MM.1S (cell line): ENCODE results near the gene NUAK1.

Source experiments
- DNase-seq: peaks from one replicate; pipeline ENCODE4 v3.0.0-alpha.2; 2015
- H2AFZ ChIP-seq: fragments of 300-600 bp; sonication (generic); 2 replicates; pipeline ENCODE4 v1.6.0; 2016; ENCODE audit warnings: antibody characterized with exemption, low read length
- H3F3A ChIP-seq: fragments of 300-600 bp; sonication (generic); 2 replicates; pipeline ENCODE4 v1.6.1; 2016; ENCODE audit warnings: mild to moderate bottlenecking, antibody characterized with exemption, low read length, moderate library complexity, mixed read lengths; ENCODE audit not compliant: insufficient read depth
- H3K27ac ChIP-seq: fragments of 300-600 bp; sonication (generic); 2 replicates; pipeline ENCODE4 v1.5.1; 2016; ENCODE audit warnings: mild to moderate bottlenecking, low read length
- H3K27me3 ChIP-seq: fragments of 300-600 bp; sonication (generic); replicated peaks from 2 replicates; pipeline ENCODE4 v1.6.0; 2016; ENCODE audit warnings: low read length; ENCODE audit not compliant: insufficient read depth
- H3K36me3 ChIP-seq: fragments of 300-600 bp; sonication (generic); replicated peaks from 2 replicates; pipeline ENCODE4 v1.6.1; 2016; ENCODE audit warnings: mild to moderate bottlenecking, low read length, mixed read lengths; ENCODE audit not compliant: insufficient read depth
- H3K4me1 ChIP-seq: fragments of 300-600 bp; sonication (generic); 2 replicates; pipeline ENCODE4 v1.6.1; 2016; ENCODE audit warnings: low read length, mixed read lengths
- H3K4me2 ChIP-seq: fragments of 300-600 bp; sonication (generic); 2 replicates; pipeline ENCODE4 v1.6.0; 2016; ENCODE audit warnings: low read depth, low read length
- H3K4me3 ChIP-seq: fragments of 300-600 bp; sonication (generic); 2 replicates; pipeline ENCODE4 v1.5.1; 2016; ENCODE audit warnings: low read length, mixed read lengths
- H3K79me2 ChIP-seq: fragments of 300-600 bp; sonication (generic); 2 replicates; pipeline ENCODE4 v1.6.1; 2016; ENCODE audit warnings: mixed run types, low read length, mixed read lengths
- H3K9ac ChIP-seq: fragments of 300-600 bp; sonication (generic); 2 replicates; pipeline ENCODE4 v1.6.1; 2016; ENCODE audit warnings: low read length, mixed read lengths
- H3K9me2 ChIP-seq: fragments of 300-600 bp; sonication (generic); replicated peaks from 2 replicates; pipeline ENCODE4 v1.6.1; 2016; ENCODE audit warnings: mild to moderate bottlenecking, low read length, mixed read lengths; ENCODE audit not compliant: insufficient read depth
- H3K9me3 ChIP-seq: fragments of 300-600 bp; sonication (generic); replicated peaks from 2 replicates; pipeline ENCODE4 v1.6.1; 2016; ENCODE audit warnings: mild to moderate bottlenecking, low read length, mixed read lengths; ENCODE audit not compliant: insufficient read depth
- H4K20me1 ChIP-seq: fragments of 300-600 bp; sonication (generic); 2 replicates; pipeline ENCODE4 v1.6.1; 2016; ENCODE audit warnings: mild to moderate bottlenecking, low read length, moderate library complexity, mixed read lengths; ENCODE audit not compliant: insufficient read depth
- CTCF ChIP-seq: fragments of 300-600 bp; sonication (generic); IDR thresholded peaks from 2 replicates; pipeline ENCODE4 v1.5.1; 2016; ENCODE audit warnings: antibody characterized with exemption, low read length, mixed read lengths
- EZH2 ChIP-seq: fragments of 300-600 bp; sonication (generic); optimal IDR thresholded peaks from 2 replicates; pipeline ENCODE3; 2017; ENCODE audit warnings: low read depth, mild to moderate bottlenecking, antibody characterized with exemption, low read length, mixed read lengths
- EZH2phosphoT487 ChIP-seq: fragments of 300-600 bp; sonication (generic); IDR thresholded peaks from 2 replicates; pipeline ENCODE4 v1.6.1; 2018; ENCODE audit warnings: antibody characterized with exemption, low read length

Gene NUAK1

DNA sequence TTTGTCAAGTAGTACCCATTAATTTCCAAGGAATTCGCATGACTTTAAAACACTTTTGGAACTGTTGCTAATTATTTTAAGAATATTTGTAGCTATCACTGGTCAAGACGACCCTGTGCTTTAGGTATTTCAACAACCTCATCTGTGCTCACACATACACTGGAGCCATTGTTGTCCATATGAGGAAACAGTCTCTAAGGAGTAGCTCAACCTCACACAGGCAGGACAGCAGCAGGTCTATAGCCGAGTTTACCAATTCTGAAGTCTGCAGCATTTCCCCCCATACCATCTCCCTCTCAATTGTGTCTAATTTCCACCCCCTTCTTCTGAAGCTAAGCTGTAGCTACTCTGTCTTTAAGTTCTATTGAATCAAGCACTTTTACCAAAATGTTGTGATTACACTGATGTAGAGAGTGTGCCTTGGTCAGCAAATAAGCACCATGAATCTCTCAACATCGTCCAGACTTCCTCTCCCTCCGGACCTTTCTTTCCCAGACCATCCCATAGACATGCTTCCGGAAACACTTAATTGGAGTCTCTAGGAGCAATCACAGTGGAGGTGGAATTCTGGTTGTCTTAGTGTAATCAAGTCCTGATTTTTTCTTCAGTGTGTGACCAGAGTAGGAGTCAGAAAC, 48.5 kb upstream of the NUAK1 start:
- H3K4me3 ChIP-seq = no peak overlapping the region
- no peaks in the 10 kb centered on the region for H4K20me1 ChIP-seq
- no peaks in the 10 kb centered on the region for H3K9me3 ChIP-seq
- no peak for DNase-seq
- no peaks in the 10 kb centered on the region for H3K36me3 ChIP-seq
- H3K27me3 ChIP-seq = no peaks in the 10 kb centered on the region
- no peaks in the 10 kb centered on the region for H3K4me1 ChIP-seq
- no peaks in the 10 kb centered on the region for H3F3A ChIP-seq
- H3K27ac ChIP-seq = no peak overlapping the region
- H3K9me2 ChIP-seq = no peaks in the 10 kb centered on the region
- H3K9ac ChIP-seq = no peak overlapping the region
- no peak overlapping the region for H3K4me2 ChIP-seq
- no peaks in the 10 kb centered on the region for H3K79me2 ChIP-seq
- H2AFZ ChIP-seq = no peak overlapping the region
- no peak for TF ChIP-seq EZH2phosphoT487
- TF ChIP-seq EZH2 = no peak
- no peak for TF ChIP-seq CTCF

DNA sequence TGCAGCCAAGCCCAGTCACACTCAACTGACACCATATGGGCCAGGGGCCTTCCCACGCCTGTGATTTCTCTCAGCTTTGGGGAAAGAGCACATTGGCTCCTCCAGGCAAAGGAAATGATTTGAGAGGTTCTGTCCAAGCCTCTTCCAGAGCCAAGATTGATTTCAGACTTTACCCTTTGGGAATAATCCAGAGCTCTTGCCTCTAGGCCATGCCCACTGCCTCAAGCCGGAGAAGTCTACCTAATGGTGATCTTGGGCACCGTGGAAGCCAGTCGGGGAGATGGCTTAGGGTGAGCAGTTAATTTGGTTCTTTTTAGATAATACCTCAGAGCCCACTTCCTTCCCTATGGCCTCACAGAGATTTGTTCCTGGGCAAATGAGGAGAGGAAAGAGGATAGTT, 45.0 kb upstream of the NUAK1 start:
- DNase-seq = no peak
- H3K9ac ChIP-seq = no peak overlapping the region

DNA sequence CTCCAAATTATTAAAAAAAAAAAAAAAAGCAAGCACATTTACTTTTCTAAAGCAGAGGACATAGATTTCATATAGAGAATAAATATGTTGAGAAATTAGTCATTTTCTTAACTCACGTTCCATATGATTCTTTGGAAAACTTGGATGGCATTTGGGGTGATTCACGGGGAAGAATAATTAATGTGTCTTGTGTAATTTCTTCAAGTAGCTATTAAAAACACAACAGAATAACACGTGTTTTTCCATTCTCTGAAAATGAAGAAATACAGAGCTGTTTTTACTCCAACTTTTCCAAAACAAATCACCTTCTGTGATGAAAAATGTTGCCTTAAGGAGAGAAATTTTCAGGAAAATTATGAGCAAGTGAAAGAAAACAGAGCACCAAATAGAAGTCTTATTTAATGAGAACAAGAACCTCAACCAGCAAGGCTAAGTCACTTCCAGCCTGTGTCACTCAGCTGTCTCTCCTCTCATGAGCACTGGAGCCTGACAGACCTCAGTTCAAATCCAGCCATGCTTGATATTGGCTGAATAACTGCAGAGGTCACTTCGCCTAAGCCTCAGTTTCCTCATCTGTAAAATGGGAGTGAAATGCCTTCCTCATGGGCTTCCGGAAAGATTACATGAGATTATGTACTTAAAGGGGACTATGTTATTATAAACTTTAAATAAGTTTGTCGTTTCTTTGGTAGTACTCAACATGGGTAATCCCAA, 42.8 kb upstream of the NUAK1 start:
- Histone ChIP-seq H3K4me3 (no peak overlapping the region), H3K4me2 (no peak overlapping the region), H3K36me3 (no peaks in the 10 kb centered on the region), H3K27ac (no peak overlapping the region), H2AFZ (no peak overlapping the region), H4K20me1 (no peaks in the 10 kb centered on the region), H3K79me2 (no peaks in the 10 kb centered on the region), H3K4me1 (no peaks in the 10 kb centered on the region), H3K9me2 (no peaks in the 10 kb centered on the region), H3K9ac (no peak overlapping the region), H3K27me3 (no peaks in the 10 kb centered on the region), H3F3A (no peaks in the 10 kb centered on the region), H3K9me3 (no peaks in the 10 kb centered on the region)
- no peak for TF ChIP-seq CTCF
- no peak for TF ChIP-seq EZH2phosphoT487
- no peak for TF ChIP-seq EZH2
- DNase-seq = no peak

More for the DNA sequence above, 45.0 kb upstream of the NUAK1 start:
- H3K4me1 ChIP-seq = no peaks in the 10 kb centered on the region
- H3K27ac ChIP-seq = no peak overlapping the region
- no peaks in the 10 kb centered on the region for H3K36me3 ChIP-seq
- no peaks in the 10 kb centered on the region for H3F3A ChIP-seq
- TF ChIP-seq EZH2phosphoT487 = no peak
- no peaks in the 10 kb centered on the region for H3K9me2 ChIP-seq
- H3K79me2 ChIP-seq = no peaks in the 10 kb centered on the region
- H3K27me3 ChIP-seq = no peaks in the 10 kb centered on the region
- no peak overlapping the region for H3K4me3 ChIP-seq
- no peak overlapping the region for H3K4me2 ChIP-seq
- H4K20me1 ChIP-seq = no peaks in the 10 kb centered on the region
- H2AFZ ChIP-seq = no peak overlapping the region
- H3K9me3 ChIP-seq = no peaks in the 10 kb centered on the region

- Histone ChIP-seq H2AFZ (no peak overlapping the region), H3K9ac (no peak overlapping the region), H3K27me3 (no peaks in the 10 kb centered on the region), H3K36me3 (no peaks in the 10 kb centered on the region), H3K9me2 (no peaks in the 10 kb centered on the region), H4K20me1 (no peaks in the 10 kb centered on the region), H3K9me3 (no peaks in the 10 kb centered on the region), H3K4me2 (no peak overlapping the region), H3K27ac (no peak overlapping the region), H3K4me1 (no peaks in the 10 kb centered on the region), H3K79me2 (no peaks in the 10 kb centered on the region), H3K4me3 (no peak overlapping the region), H3F3A (no peaks in the 10 kb centered on the region)
- TF ChIP-seq EZH2phosphoT487 = no peak
- no peak for TF ChIP-seq EZH2
- no peak for TF ChIP-seq CTCF
- DNase-seq = no peak
Measured at GRCh38 chr12:106179086-106179485, 40.3 kb upstream of the NUAK1 start.
